ENCODE results near the gene FOXQ1. TPM values are rescaled to one million over a fixed set of nuclear protein-coding genes. Genes with fewer than 3 reads are reported as not detected.

Gene FOXQ1
- total RNA-seq, 1 donor from 2014 or later: not detected

DNA sequence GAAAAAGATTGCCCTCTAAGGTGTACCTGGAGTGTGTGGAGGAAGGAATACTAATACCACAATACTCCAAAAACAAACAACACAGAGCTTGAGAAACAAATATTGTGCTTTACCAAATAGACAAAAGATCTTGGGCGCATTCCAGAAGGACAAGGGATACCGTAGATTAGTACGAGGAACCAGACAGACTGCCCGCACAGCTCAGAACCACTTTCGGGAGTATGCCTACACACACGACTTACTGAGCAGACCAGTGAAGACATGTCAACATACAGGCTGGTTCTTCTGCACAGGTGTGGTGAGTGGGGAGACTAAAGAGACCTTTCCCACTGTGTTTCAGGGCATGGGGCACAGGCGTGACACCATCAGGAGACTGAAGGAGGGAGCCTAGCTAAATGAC is 15.8 kb upstream of the FOXQ1 start:
- H3K36me3 Mint-ChIP-seq (ENCODE audit: low read depth): no peaks in the 10 kb centered on the region
- no peak overlapping the region for H3K4me3 Mint-ChIP-seq
- no peaks in the 10 kb centered on the region for H3K4me1 Mint-ChIP-seq
- TF ChIP-seq, protein P1, sequence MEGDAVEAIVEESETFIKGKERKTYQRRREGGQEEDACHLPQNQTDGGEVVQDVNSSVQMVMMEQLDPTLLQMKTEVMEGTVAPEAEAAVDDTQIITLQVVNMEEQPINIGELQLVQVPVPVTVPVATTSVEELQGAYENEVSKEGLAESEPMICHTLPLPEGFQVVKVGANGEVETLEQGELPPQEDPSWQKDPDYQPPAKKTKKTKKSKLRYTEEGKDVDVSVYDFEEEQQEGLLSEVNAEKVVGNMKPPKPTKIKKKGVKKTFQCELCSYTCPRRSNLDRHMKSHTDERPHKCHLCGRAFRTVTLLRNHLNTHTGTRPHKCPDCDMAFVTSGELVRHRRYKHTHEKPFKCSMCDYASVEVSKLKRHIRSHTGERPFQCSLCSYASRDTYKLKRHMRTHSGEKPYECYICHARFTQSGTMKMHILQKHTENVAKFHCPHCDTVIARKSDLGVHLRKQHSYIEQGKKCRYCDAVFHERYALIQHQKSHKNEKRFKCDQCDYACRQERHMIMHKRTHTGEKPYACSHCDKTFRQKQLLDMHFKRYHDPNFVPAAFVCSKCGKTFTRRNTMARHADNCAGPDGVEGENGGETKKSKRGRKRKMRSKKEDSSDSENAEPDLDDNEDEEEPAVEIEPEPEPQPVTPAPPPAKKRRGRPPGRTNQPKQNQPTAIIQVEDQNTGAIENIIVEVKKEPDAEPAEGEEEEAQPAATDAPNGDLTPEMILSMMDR (conservative IDR thresholded peaks at IDR 0.05): no peak
- no peak overlapping the region for H3K27ac Mint-ChIP-seq (ENCODE audit: unreplicated experiment)
- H3K9me3 Mint-ChIP-seq: peaks cover 6% of the 10 kb centered on the region
- peaks cover 61% of the 10 kb centered on the region for H3K27me3 Mint-ChIP-seq (ENCODE audit: low read depth)
- DNase-seq (ENCODE audit: low read depth, low spot score): no peak

DNA sequence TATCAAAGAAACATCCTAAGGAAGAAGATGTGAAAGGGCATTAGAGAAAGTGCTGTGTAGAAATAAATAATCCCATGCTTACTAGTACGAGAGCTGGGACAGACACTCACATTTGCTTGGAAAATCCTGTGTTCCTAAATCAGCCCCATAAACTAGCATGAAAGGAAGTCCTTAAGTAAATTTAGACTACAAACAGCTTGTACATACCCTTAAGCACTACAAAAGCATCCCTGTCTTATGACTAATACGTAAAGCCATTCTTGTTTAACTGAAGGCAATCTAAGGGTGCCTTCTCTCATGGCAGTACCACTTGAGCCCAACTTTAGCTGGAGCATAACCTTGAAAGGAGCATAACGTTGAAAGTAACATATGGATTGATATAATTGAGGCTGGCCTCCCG is 15.4 kb upstream of the FOXQ1 start:
- Mint-ChIP-seq H3K4me1 (no peaks in the 10 kb centered on the region), H3K4me3 (no peak overlapping the region), H3K27ac (ENCODE audit: unreplicated experiment) (no peak overlapping the region), H3K27me3 (ENCODE audit: low read depth) (peaks cover 65% of the 10 kb centered on the region), H3K9me3 (peaks cover 9% of the 10 kb centered on the region), H3K36me3 (ENCODE audit: low read depth) (no peaks in the 10 kb centered on the region)
- no peak for DNase-seq (ENCODE audit: low read depth, low spot score)
- TF ChIP-seq, protein P1 (conservative IDR thresholded peaks at IDR 0.05): no peak

DNA sequence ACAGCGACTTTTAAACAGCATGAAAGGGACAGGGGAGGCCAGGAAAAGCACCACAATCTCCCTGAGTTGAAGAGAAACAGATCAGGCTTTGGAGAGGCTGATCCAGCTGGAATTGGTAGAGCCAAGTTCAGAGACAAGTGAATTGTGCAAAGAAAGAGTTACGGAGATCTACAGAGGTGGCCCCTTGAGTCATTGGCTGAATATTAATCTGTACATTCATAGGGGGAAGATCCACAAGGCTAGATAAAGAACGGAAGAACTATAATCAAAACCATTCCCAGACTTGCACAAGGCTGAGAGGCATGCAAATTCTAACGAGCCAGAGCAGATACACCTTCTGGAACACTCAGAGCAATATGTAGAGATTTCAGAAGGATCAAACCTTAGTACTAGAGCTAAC is 14.2 kb upstream of the FOXQ1 start:
- Mint-ChIP-seq H3K27me3 (ENCODE audit: low read depth) (peaks cover 72% of the 10 kb centered on the region), H3K4me3 (no peak overlapping the region), H3K9me3 (peaks cover 11% of the 10 kb centered on the region), H3K4me1 (no peaks in the 10 kb centered on the region), H3K27ac (ENCODE audit: unreplicated experiment) (no peak overlapping the region), H3K36me3 (ENCODE audit: low read depth) (no peaks in the 10 kb centered on the region)
- no peak for DNase-seq (ENCODE audit: low read depth, low spot score)
- TF ChIP-seq, protein P1 (conservative IDR thresholded peaks at IDR 0.05): no peak

DNA sequence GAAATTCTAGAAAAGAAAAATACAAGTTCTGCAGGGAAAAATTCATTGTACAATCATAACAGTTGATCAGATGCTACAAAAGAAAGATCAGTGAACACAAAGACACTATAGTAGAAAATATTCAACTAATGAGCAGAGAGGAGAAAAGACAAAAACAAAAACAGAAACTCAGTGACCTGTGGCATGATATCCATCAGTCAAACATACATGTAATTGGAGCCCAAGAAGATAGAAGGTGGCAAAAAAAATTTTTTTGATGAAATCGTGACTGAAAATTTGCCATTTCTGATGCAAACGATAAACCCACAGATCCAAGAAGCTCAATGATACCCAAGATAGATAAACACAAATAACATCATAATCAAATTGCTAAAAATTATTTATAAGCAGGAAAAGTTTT is 13.1 kb upstream of the FOXQ1 start:
- H3K4me3 Mint-ChIP-seq: no peak overlapping the region
- TF ChIP-seq, protein P1 (conservative IDR thresholded peaks at IDR 0.05): no peak
- DNase-seq (ENCODE audit: low read depth, low spot score): no peak
- peaks cover 10% of the 10 kb centered on the region for H3K9me3 Mint-ChIP-seq
- H3K4me1 Mint-ChIP-seq: no peaks in the 10 kb centered on the region
- H3K27ac Mint-ChIP-seq (ENCODE audit: unreplicated experiment): no peak overlapping the region
- peaks cover 77% of the 10 kb centered on the region for H3K27me3 Mint-ChIP-seq (ENCODE audit: low read depth)
- no peaks in the 10 kb centered on the region for H3K36me3 Mint-ChIP-seq (ENCODE audit: low read depth)

DNA sequence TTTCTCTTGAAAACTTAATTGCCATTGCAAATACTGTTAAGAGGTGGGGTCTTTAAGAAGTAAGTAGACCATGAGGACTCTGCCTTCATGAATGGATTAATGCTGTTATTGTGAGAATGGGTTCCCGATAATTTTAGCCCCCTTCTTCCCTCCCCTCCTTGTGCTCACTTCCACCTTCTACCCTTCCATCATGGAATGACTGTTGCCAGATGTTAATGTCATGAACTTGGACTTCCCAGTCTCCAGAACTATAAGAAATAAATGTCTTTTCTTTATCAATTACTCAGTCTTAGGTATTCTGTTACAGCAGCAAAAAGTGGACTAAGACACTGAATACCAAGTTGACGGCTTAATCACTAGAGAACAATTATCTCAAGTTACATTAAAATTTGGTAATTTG is 5.8 kb upstream of the FOXQ1 start:
- peaks cover 4% of the 10 kb centered on the region for H3K4me1 Mint-ChIP-seq
- H3K4me3 Mint-ChIP-seq: no peak overlapping the region
- peaks cover 3% of the 10 kb centered on the region for H3K36me3 Mint-ChIP-seq (ENCODE audit: low read depth)
- TF ChIP-seq, protein P1 (conservative IDR thresholded peaks at IDR 0.05): no peak
- H3K27ac Mint-ChIP-seq (ENCODE audit: unreplicated experiment): no peak overlapping the region
- peaks cover 89% of the 10 kb centered on the region for H3K27me3 Mint-ChIP-seq (ENCODE audit: low read depth)
- peaks cover 15% of the 10 kb centered on the region for H3K9me3 Mint-ChIP-seq
- DNase-seq (ENCODE audit: low read depth, low spot score): no peak

DNA sequence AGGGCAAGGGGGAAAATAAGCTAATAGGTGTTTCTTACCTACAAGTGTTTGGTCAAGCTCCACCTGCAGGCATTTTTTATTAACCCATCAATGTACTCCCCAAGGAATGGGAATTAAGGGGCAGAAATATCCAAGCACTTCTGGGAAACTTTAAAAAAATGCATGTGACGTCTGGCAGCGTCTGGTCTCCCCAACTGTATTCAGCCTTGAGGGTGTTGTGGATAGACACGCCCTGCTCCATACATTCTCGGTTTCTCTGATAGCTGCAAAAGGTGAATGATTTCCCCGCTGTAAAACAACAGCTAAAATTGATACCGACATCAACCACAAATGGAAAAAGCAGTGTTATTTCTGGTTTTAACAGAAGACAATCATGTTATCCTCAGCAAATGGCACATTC is 2.5 kb upstream of the FOXQ1 start:
- TF ChIP-seq, protein P1 (conservative IDR thresholded peaks at IDR 0.05): no peak
- H3K4me1 Mint-ChIP-seq: peaks cover 16% of the 10 kb centered on the region
- H3K36me3 Mint-ChIP-seq (ENCODE audit: low read depth): peaks cover 3% of the 10 kb centered on the region
- H3K27me3 Mint-ChIP-seq (ENCODE audit: low read depth): peaks cover 85% of the 10 kb centered on the region
- peaks cover 4% of the 10 kb centered on the region for H3K9me3 Mint-ChIP-seq
- no peak overlapping the region for H3K27ac Mint-ChIP-seq (ENCODE audit: unreplicated experiment)
- no peak overlapping the region for H3K4me3 Mint-ChIP-seq
- DNase-seq (ENCODE audit: low read depth, low spot score): no peak

All from neural crest cell (in vitro differentiated cells).